Fibroblast of pulmonary artery (primary cell): Measurements from ENCODE around the gene JAG2.

Source experiments
- DNase-seq: peaks from one replicate; pipeline ENCODE4 v3.0.0-alpha.2; 2010; ENCODE audit warnings: low read depth
- H3K4me3 ChIP-seq: replicated peaks from 2 replicates; pipeline ENCODE4 v1.5.1; 2011; ENCODE audit warnings: low read depth, mild to moderate bottlenecking, control low read depth, low read length, moderate library complexity
- CTCF ChIP-seq: IDR thresholded peaks from 2 replicates; pipeline ENCODE4 v1.5.1; 2011; ENCODE audit warnings: mild to moderate bottlenecking, control low read depth, low read length, inconsistent platforms; ENCODE audit errors: missing control alignments

JAG2 gene

GRCh38 chr14:105135700-105136395 is 32.7 kb downstream of the JAG2 start:
- TF ChIP-seq CTCF: no peak
- no peak for DNase-seq

GRCh38 chr14:105132921-105133654 is 35.5 kb downstream of the JAG2 start:
- TF ChIP-seq CTCF: no peak
- no peak for DNase-seq

More at GRCh38 chr14:105135700-105136395, 32.7 kb downstream of the JAG2 start:
- H3K4me3 ChIP-seq: no peak overlapping the region

GRCh38 chr14:105131241-105131640 is 37.3 kb downstream of the JAG2 start:
- no peak for TF ChIP-seq CTCF
- no peak for DNase-seq
- H3K4me3 ChIP-seq: no peak overlapping the region

More at GRCh38 chr14:105132921-105133654, 35.5 kb downstream of the JAG2 start:
- no peak overlapping the region for H3K4me3 ChIP-seq

- TF ChIP-seq CTCF: no peak
- no peak overlapping the region for H3K4me3 ChIP-seq
- DNase-seq: no peak
Measured at GRCh38 chr14:105128059-105128458, 40.5 kb downstream of the JAG2 start.

GRCh38 chr14:105126981-105127329 is 41.6 kb downstream of the JAG2 start:
- no peak for TF ChIP-seq CTCF
- no peak overlapping the region for H3K4me3 ChIP-seq
- no peak for DNase-seq

GRCh38 chr14:105126126-105126980 is 42.2 kb downstream of the JAG2 start:
- no peak for DNase-seq
- no peak for TF ChIP-seq CTCF
- H3K4me3 ChIP-seq: no peak overlapping the region
